HCT116 (cell line): ENCODE measurements around the gene ANKIB1. TPM values are rescaled to one million over a fixed set of nuclear protein-coding genes. Genes with fewer than 3 reads are reported as not detected.

Source experiments
- ATAC-seq: fragments of 200-7000 bp; cut with Tn5 transposase; 2 replicates; pipeline ENCODE4 v1.9.1; 2020; ENCODE audit warnings: mild to moderate bottlenecking, moderate library complexity
- BruUV-seq: library from RNA; stranded (reverse); fragments of 400-500 nt; replicated peaks from 2 replicates; lab custom pipeline; 2021; lab: Mats Ljungman, UMichigan
- CTCF ChIA-PET: fragments of 300-600 bp; sonication (Branson Sonifier 250); formaldehyde crosslinking; loops from one replicate; lab custom pipeline; 2021; ENCODE audit warnings: antibody characterized with exemption; lab: Charles Lee
- POLR2A ChIA-PET: fragments of 300-600, 350-600 bp; sonication (Branson Sonifier 250); formaldehyde crosslinking; loops from one replicate; lab custom pipeline; 2021; ENCODE audit warnings: antibody characterized with exemption; lab: Charles Lee
- RAD21 ChIA-PET, 2 experiments: fragments of 300-600 bp; sonication (Branson Sonifier 250); formaldehyde crosslinking; loops; one replicate each; lab custom pipeline; 2023; ENCODE audit warnings: low total read pairs in 2 of 2; ENCODE audit not compliant: uncharacterized antibody in 2 of 2, unreplicated experiment in 2 of 2, low non-redundant PET in 1 of 2; lab: Charles Lee
- DNase-seq: peaks from one replicate; pipeline ENCODE4 v3.0.0-alpha.2; 2010; ENCODE audit warnings: low read depth, low spot score
- H2AFZ ChIP-seq: fragments of 200-600 bp; shearing (Covaris generic), sonication (generic); 2 replicates; pipeline ENCODE4 v1.6.1; 2017; ENCODE audit warnings: low read depth, mixed run types, mixed read lengths, antibody characterized with exemption, low read length; ENCODE audit not compliant: poor library complexity, severe bottlenecking
- H3K27ac ChIP-seq: 2 replicates; pipeline ENCODE4 v1.5.1; 2012; ENCODE audit warnings: low read depth, low read length
- H3K27me3 ChIP-seq: fragments of 200-600 bp; sonication (generic); 2 replicates; pipeline ENCODE4 v1.6.1; 2016; ENCODE audit warnings: mixed run types, low read length, mixed read lengths; ENCODE audit not compliant: insufficient read depth
- H3K36me3 ChIP-seq, 2 experiments: fragments of 200-500 bp in 1 of 2; fragments of 200-600 bp in 1 of 2; sonication (Bioruptor generic) in 1 of 2; sonication (generic) in 1 of 2; 2 replicates each; pipeline versions ENCODE4 v1.5.1 to v1.6.1; 2014 to 2016; ENCODE audit warnings: low read length in 2 of 2, inconsistent platforms in 1 of 2, mixed read lengths in 1 of 2, mixed run types in 1 of 2; ENCODE audit not compliant: insufficient read depth in 2 of 2, control insufficient read depth in 1 of 2
- H3K4me1 ChIP-seq, 2 experiments: fragments of 200-600 bp in 1 of 2; sonication (generic) in 1 of 2; 2 replicates each; pipeline versions ENCODE4 v1.5.1 to v1.6.1; 2012 to 2017; ENCODE audit warnings: low read length in 2 of 2, inconsistent platforms in 1 of 2, mild to moderate bottlenecking in 1 of 2, mixed read lengths in 1 of 2, mixed run types in 1 of 2, moderate library complexity in 1 of 2; ENCODE audit not compliant: insufficient read depth in 2 of 2, control insufficient read depth in 1 of 2
- H3K4me2 ChIP-seq: fragments of 200-600 bp; sonication (generic); 2 replicates; pipeline ENCODE4 v1.6.1; 2017; ENCODE audit warnings: mixed run types, low read length, mixed read lengths
- H3K4me3 ChIP-seq, 2 experiments: fragments of 200-600 bp in 1 of 2; sonication (generic) in 1 of 2; replicated peaks in 1 of 2; 2 replicates each; pipeline ENCODE4 v1.5.1; 2011 to 2016; ENCODE audit warnings: low read length in 2 of 2, control low read depth in 1 of 2, low read depth in 1 of 2, mild to moderate bottlenecking in 1 of 2, mixed read lengths in 1 of 2, mixed run types in 1 of 2
- H3K79me2 ChIP-seq: fragments of 200-600 bp; sonication (generic); 2 replicates; pipeline ENCODE4 v1.6.1; 2017; ENCODE audit warnings: mild to moderate bottlenecking, mixed run types, low read length, moderate library complexity, mixed read lengths; ENCODE audit not compliant: insufficient read depth
- H3K9ac ChIP-seq: fragments of 200-600 bp; sonication (generic); 2 replicates; pipeline ENCODE4 v1.6.1; 2016; ENCODE audit warnings: low read length, mixed read lengths
- H3K9me2 ChIP-seq: fragments of 200-600 bp; sonication (generic), shearing (Covaris generic); 2 replicates; pipeline ENCODE4 v1.6.1; 2017; ENCODE audit warnings: mixed run types, mild to moderate bottlenecking, moderate library complexity; ENCODE audit not compliant: insufficient read depth
- H3K9me3 ChIP-seq, 2 experiments: fragments of 200-500 bp in 1 of 2; fragments of 200-600 bp in 1 of 2; sonication (Bioruptor generic) in 1 of 2; sonication (generic) in 1 of 2; 2 replicates each; pipeline ENCODE4 v1.6.1; 2014 to 2017; ENCODE audit warnings: low read length in 2 of 2, mixed read lengths in 2 of 2, inconsistent platforms in 1 of 2, low read depth in 1 of 2, mild to moderate bottlenecking in 1 of 2, mixed run types in 1 of 2, moderate library complexity in 1 of 2; ENCODE audit not compliant: control insufficient read depth in 1 of 2, insufficient read depth in 1 of 2
- H4K20me1 ChIP-seq: fragments of 200-600 bp; sonication (generic), shearing (Covaris generic); 2 replicates; pipeline ENCODE4 v1.6.1; 2017; ENCODE audit warnings: mixed run types, mild to moderate bottlenecking, moderate library complexity; ENCODE audit not compliant: insufficient read depth
- CBX3 ChIP-seq: IDR thresholded peaks from 2 replicates; pipeline ENCODE4 v1.6.1; 2012; ENCODE audit warnings: low read depth
- CEBPB ChIP-seq: IDR thresholded peaks from 2 replicates; pipeline ENCODE4 v1.6.1; 2012; ENCODE audit warnings: low read depth
- EGR1 ChIP-seq: IDR thresholded peaks from 2 replicates; pipeline ENCODE4 v1.6.1; 2012; ENCODE audit warnings: low read depth
- EZH2 ChIP-seq: fragments of 200-600 bp; sonication (generic); IDR thresholded peaks from 2 replicates; pipeline ENCODE4 v1.6.1; 2017; ENCODE audit warnings: antibody characterized with exemption, mixed run types
- FOSL1 ChIP-seq: IDR thresholded peaks from 2 replicates; pipeline ENCODE4 v1.6.1; 2012; ENCODE audit warnings: low read depth
- JUND ChIP-seq: IDR thresholded peaks from 2 replicates; pipeline ENCODE4 v1.6.1; 2012
- MAX ChIP-seq: IDR thresholded peaks from 2 replicates; pipeline ENCODE4 v1.6.1; 2012
- POLR2AphosphoS5 ChIP-seq: IDR thresholded peaks from 2 replicates; pipeline ENCODE4 v1.6.1; 2011; ENCODE audit warnings: mild to moderate bottlenecking, low read depth, low read length, moderate library complexity
- SP1 ChIP-seq: IDR thresholded peaks from 2 replicates; pipeline ENCODE4 v1.6.1; 2012; ENCODE audit warnings: low read depth
- SRF ChIP-seq: IDR thresholded peaks from 2 replicates; pipeline ENCODE4 v1.6.1; 2012; ENCODE audit warnings: low read depth
- intact Hi-C: fragments of 100-400 bp; cut with micrococcal nuclease; formaldehyde crosslinking; loops from 2 replicates; pipeline ENCODE4 v1.10.0; 2022
- total RNA-seq: library from RNA; stranded (reverse); gene quantifications from one replicate; pipeline ENCODE4 v1.2.1, GENCODE V29; 2021; ENCODE audit not compliant: unreplicated experiment
- TF ChIP-seq, protein P1 (sequence below): IDR thresholded peaks from 2 replicates; pipeline ENCODE4 v1.6.1; 2012
- TF ChIP-seq, protein P2 (sequence below): IDR thresholded peaks from 2 replicates; pipeline ENCODE4 v1.6.1; 2012; ENCODE audit warnings: low read depth

The ANKIB1 gene
- total RNA-seq, 1 experiment from 2014 or later: 41.2 TPM

GRCh38 chr7:92242972-92243371, 2.8 kb upstream of the ANKIB1 start:
- Histone ChIP-seq H3K4me3 (no peak overlapping the region), H3K9me3 (no peaks in the 10 kb centered on the region), H3K4me2 (no peak overlapping the region), H3K9me2 (no peaks in the 10 kb centered on the region), H3K36me3 (peaks cover 9 to 12% of the 10 kb centered on the region in 2 experiments; a peak in 3 of 4 replicates), H3K27me3 (no peaks in the 10 kb centered on the region), H3K27ac (no peak overlapping the region), H3K9ac (no peak overlapping the region), H2AFZ (no peak overlapping the region), H3K4me1 (peaks cover 10 to 22% of the 10 kb centered on the region in 2 experiments; a peak in 3 of 4 replicates), H4K20me1 (peaks cover 3% of the 10 kb centered on the region; the same call in 1 of the 2 replicates), H3K79me2 (peaks cover 46% of the 10 kb centered on the region)
- ChIA-PET RAD21 (no interaction called here), POLR2A (no interaction called here), CTCF (no interaction called here)
- no TSS peak for BruUV-seq
- ATAC-seq (no peak), DNase-seq (no peak)
- intact Hi-C loops: loop anchor here (10.0 kb wide), 1 partner anchor 182 kb away; no protein-coding TSS in a partner anchor
- TF ChIP-seq EZH2 (no peak), POLR2AphosphoS5 (no peak), CBX3 (no peak), SP1 (no peak), CEBPB (no peak), FOSL1 (no peak), JUND (no peak), SRF (no peak), EGR1 (no peak), MAX (no peak)
- TF ChIP-seq, protein P1, sequence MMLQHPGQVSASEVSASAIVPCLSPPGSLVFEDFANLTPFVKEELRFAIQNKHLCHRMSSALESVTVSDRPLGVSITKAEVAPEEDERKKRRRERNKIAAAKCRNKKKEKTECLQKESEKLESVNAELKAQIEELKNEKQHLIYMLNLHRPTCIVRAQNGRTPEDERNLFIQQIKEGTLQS: no peak
- TF ChIP-seq, protein P2, sequence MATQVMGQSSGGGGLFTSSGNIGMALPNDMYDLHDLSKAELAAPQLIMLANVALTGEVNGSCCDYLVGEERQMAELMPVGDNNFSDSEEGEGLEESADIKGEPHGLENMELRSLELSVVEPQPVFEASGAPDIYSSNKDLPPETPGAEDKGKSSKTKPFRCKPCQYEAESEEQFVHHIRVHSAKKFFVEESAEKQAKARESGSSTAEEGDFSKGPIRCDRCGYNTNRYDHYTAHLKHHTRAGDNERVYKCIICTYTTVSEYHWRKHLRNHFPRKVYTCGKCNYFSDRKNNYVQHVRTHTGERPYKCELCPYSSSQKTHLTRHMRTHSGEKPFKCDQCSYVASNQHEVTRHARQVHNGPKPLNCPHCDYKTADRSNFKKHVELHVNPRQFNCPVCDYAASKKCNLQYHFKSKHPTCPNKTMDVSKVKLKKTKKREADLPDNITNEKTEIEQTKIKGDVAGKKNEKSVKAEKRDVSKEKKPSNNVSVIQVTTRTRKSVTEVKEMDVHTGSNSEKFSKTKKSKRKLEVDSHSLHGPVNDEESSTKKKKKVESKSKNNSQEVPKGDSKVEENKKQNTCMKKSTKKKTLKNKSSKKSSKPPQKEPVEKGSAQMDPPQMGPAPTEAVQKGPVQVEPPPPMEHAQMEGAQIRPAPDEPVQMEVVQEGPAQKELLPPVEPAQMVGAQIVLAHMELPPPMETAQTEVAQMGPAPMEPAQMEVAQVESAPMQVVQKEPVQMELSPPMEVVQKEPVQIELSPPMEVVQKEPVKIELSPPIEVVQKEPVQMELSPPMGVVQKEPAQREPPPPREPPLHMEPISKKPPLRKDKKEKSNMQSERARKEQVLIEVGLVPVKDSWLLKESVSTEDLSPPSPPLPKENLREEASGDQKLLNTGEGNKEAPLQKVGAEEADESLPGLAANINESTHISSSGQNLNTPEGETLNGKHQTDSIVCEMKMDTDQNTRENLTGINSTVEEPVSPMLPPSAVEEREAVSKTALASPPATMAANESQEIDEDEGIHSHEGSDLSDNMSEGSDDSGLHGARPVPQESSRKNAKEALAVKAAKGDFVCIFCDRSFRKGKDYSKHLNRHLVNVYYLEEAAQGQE: no peak
